HepG2 (cell line): ENCODE data around the gene EID1. TPM values are rescaled to one million over a fixed set of nuclear protein-coding genes. Genes with fewer than 3 reads are reported as not detected.
A peak's percentile ranks its signal among the peaks of the same experiment; 100 is the strongest.

Experiments
- ATAC-seq: fragments of 200-7000 bp; cut with Tn5 transposase; 3 replicates; pipeline ENCODE4 v1.9.1; 2020; ENCODE audit warnings: mild to moderate bottlenecking, moderate library complexity
- BruUV-seq: library from RNA; stranded (reverse); fragments of 400-500 nt; replicated peaks from 2 replicates; lab custom pipeline; 2021; lab: Mats Ljungman, UMichigan
- CTCF ChIA-PET: fragments of 300-600 bp; formaldehyde crosslinking; extraction: SDS; loops from one replicate; lab custom pipeline; 2021; ENCODE audit warnings: low total read pairs, inconsistent platforms, low intra/inter-chr PET ratio; lab: Yijun Ruan, JAX
- POLR2A ChIA-PET: fragments of 350-600 bp; sonication (Branson Sonifier 250); formaldehyde crosslinking; loops from one replicate; lab custom pipeline; 2020; ENCODE audit warnings: antibody characterized with exemption, inconsistent platforms; lab: Yijun Ruan, JAX
- DNase-seq: peaks from one replicate; pipeline ENCODE4 v3.0.0-alpha.2; 2015; ENCODE audit warnings: low spot score
- FAIRE-seq: peaks from 3 replicates; lab custom pipeline; 2011; peaks lifted over from hg19 to GRCh38; lab: Jason Lieb, UNC
- H2AFZ ChIP-seq: one replicate; pipeline ENCODE4 v1.6.1; 2011; ENCODE audit warnings: low read length, inconsistent platforms
- H3K27ac ChIP-seq: fragments of 300-600 bp; 3 replicates; pipeline ENCODE4 v1.8.0; 2011; ENCODE audit warnings: mixed run types, mild to moderate bottlenecking, mixed read lengths, low read length, inconsistent platforms; ENCODE audit not compliant: insufficient read depth; ENCODE audit errors: extremely low read length
- H3K27me3 ChIP-seq, 2 experiments: fragments of 200-600 bp in 1 of 2; 2 replicates in 1 of 2; 3 replicates in 1 of 2; pipeline versions ENCODE4 v1.6.0 to v1.8.0; 2011; ENCODE audit warnings: low read length in 2 of 2, mild to moderate bottlenecking in 2 of 2, moderate library complexity in 2 of 2, inconsistent platforms in 1 of 2; ENCODE audit not compliant: insufficient read depth in 2 of 2, control insufficient read depth in 1 of 2
- H3K36me3 ChIP-seq, 2 experiments: fragments of 200-600 bp in 1 of 2; replicated peaks in 1 of 2; 2 replicates in 1 of 2; 3 replicates in 1 of 2; pipeline versions ENCODE4 v1.5.1 to v1.8.0; 2011; ENCODE audit warnings: low read length in 2 of 2, inconsistent platforms in 1 of 2; ENCODE audit not compliant: insufficient read depth in 2 of 2, control insufficient read depth in 1 of 2
- H3K4me1 ChIP-seq: 2 replicates; pipeline ENCODE4 v1.5.1; 2012; ENCODE audit warnings: low read length, inconsistent platforms; ENCODE audit not compliant: insufficient read depth
- H3K4me2 ChIP-seq: 2 replicates; pipeline ENCODE4 v1.6.0; 2011; ENCODE audit warnings: low read depth, low read length, inconsistent platforms
- H3K4me3 ChIP-seq, 3 experiments: fragments of 200-600 bp in 1 of 3; sonication (generic), shearing (Covaris generic) in 1 of 3; replicated peaks in 1 of 3; 2 replicates each; pipeline ENCODE4 v1.5.1; 2011 to 2016; ENCODE audit warnings: low read length in 3 of 3, inconsistent platforms in 2 of 3, low read depth in 2 of 3, mild to moderate bottlenecking in 2 of 3, control low read depth in 1 of 3, mixed read lengths in 1 of 3; ENCODE audit not compliant: insufficient read depth in 1 of 3
- H3K79me2 ChIP-seq: one replicate; pipeline ENCODE4 v1.6.1; 2011; ENCODE audit warnings: low read length, inconsistent platforms; ENCODE audit not compliant: insufficient read depth
- H3K9ac ChIP-seq: 2 replicates; pipeline ENCODE4 v1.6.0; 2011; ENCODE audit warnings: mild to moderate bottlenecking, low read depth, low read length, inconsistent platforms; ENCODE audit not compliant: insufficient read depth
- H3K9me3 ChIP-seq: 2 replicates; pipeline ENCODE4 v1.5.1; 2012; ENCODE audit warnings: mild to moderate bottlenecking, low read length
- H4K20me1 ChIP-seq: 2 replicates; pipeline ENCODE4 v1.6.0; 2011; ENCODE audit warnings: inconsistent platforms, mild to moderate bottlenecking, low read length, moderate library complexity; ENCODE audit not compliant: insufficient read depth
- ATF5 ChIP-seq: sonication (generic); formaldehyde crosslinking; IDR thresholded peaks from 2 replicates; pipeline ENCODE4 v1.4.0; 2020; ENCODE audit warnings: mild to moderate bottlenecking, low read depth, missing genetic modification reagents
- BCL3 ChIP-seq: sonication (generic); formaldehyde crosslinking; IDR thresholded peaks from 2 replicates; pipeline ENCODE4 v1.5.1; 2020; ENCODE audit warnings: mild to moderate bottlenecking, missing genetic modification reagents, moderate library complexity
- KLF12 ChIP-seq: sonication (generic); formaldehyde crosslinking; IDR thresholded peaks from 2 replicates; pipeline ENCODE4 v1.4.0; 2020; ENCODE audit warnings: missing genetic modification reagents, borderline replicate concordance
- SIN3B ChIP-seq: fragments of 150-350 bp; IDR thresholded peaks from 2 replicates; pipeline ENCODE4 v1.6.1; 2014; ENCODE audit warnings: low read length
- ZMAT5 ChIP-seq: sonication (generic); formaldehyde crosslinking; IDR thresholded peaks from 2 replicates; pipeline ENCODE4 v1.5.0; 2020; ENCODE audit warnings: mild to moderate bottlenecking, low read depth, missing genetic modification reagents, borderline replicate concordance
- ZNF12 ChIP-seq: sonication (generic); formaldehyde crosslinking; IDR thresholded peaks from 2 replicates; pipeline ENCODE4 v1.5.0; 2020; ENCODE audit warnings: missing genetic modification reagents
- ZNF567 ChIP-seq: sonication (generic); formaldehyde crosslinking; IDR thresholded peaks from 2 replicates; pipeline ENCODE4 v1.8.1; 2023; ENCODE audit warnings: mild to moderate bottlenecking, missing genetic modification reagents, borderline replicate concordance
- ZNF580 ChIP-seq: IDR thresholded peaks from 2 replicates; pipeline ENCODE4 v1.6.1; 2016; ENCODE audit warnings: low read depth, borderline replicate concordance
- WGBS: methylation state at CpG from one replicate; pipeline ENCODE4 v1.1.6; 2017; ENCODE audit warnings: low lambda C conversion rate; 5-methylcytosine and 5-hydroxymethylcytosine counted together
- in situ Hi-C: cut with HindIII; loops from 2 replicates; pipeline ENCODE4 v1.10.0; 2017; ENCODE audit warnings: low pct_unique_long_range_greater_than_20kb; ENCODE audit not compliant: extremely low pct_ligation_motif_present
- intact Hi-C: fragments of 100-400 bp; cut with micrococcal nuclease; formaldehyde crosslinking; loops from one replicate; pipeline ENCODE4 v1.10.0; 2022; ENCODE audit not compliant: unreplicated experiment
- polyA plus RNA-seq, 8 experiments: library from polyadenylated mRNA; depleted of rRNA in 3 of 8; stranded (reverse) in 7 of 8; unstranded in 1 of 8; fragments of >200 nt; fragmentation: Illumina TruSeq in 4 of 8; extraction: Trizol in 4 of 8; gene quantifications; 2 replicates each; pipeline versions ENCODE4 v1.2.1 to v1.2.3, GENCODE V29; 2011 to 2016; ENCODE audit warnings: low read depth in 4 of 8, missing spikeins in 1 of 8, mixed read lengths in 1 of 8; ENCODE audit not compliant: insufficient read depth in 1 of 8
- total RNA-seq, 5 experiments: library from RNA; depleted of rRNA; stranded (reverse); fragments of >200 nt; fragmentation: Illumina TruSeq; extraction: Trizol; gene quantifications; 2 replicates each; pipeline ENCODE4 v1.2.3, GENCODE V29; 2016; ENCODE audit warnings: low read depth in 1 of 5

EID1 gene
- total and polyA plus RNA-seq, 2 of the 13 experiments (the other 11 are each of a cell fraction or from before 2014, with no cell fraction given), result 2.2 to 5.4 TPM

GRCh38 chr15:48916721-48917120, 38.8 kb downstream of the EID1 start:
- no peaks in the 10 kb centered on the region for H3K79me2 ChIP-seq
- FAIRE-seq (no peak), DNase-seq (no peak), ATAC-seq (no peak)
- H3K4me2 ChIP-seq, result no peak overlapping the region
- 14% methylated on average over 3 of the region's 3 CpGs for WGBS
- CTCF ChIA-PET, result no interaction called here
- H3K4me1 ChIP-seq, result no peaks in the 10 kb centered on the region
- H3K9me3 ChIP-seq, result no peaks in the 10 kb centered on the region
- in situ Hi-C loops (no loop called here), intact Hi-C loops (no loop called here)
- H3K9ac ChIP-seq, result no peak overlapping the region
- H3K4me3 ChIP-seq, result no peak overlapping the region
- no peaks in the 10 kb centered on the region for H3K36me3 ChIP-seq
- no peak for TF ChIP-seq SIN3B
- no peaks in the 10 kb centered on the region for H4K20me1 ChIP-seq
- H3K27ac ChIP-seq, result no peak overlapping the region
- no peak overlapping the region for H2AFZ ChIP-seq
- no TSS peak for BruUV-seq
- H3K27me3 ChIP-seq, result no peaks in the 10 kb centered on the region
- POLR2A ChIA-PET, result no interaction called here

- Histone ChIP-seq H4K20me1 (no peaks in the 10 kb centered on the region), H3K9ac (no peak overlapping the region), H3K4me1 (no peaks in the 10 kb centered on the region), H3K27ac (no peak overlapping the region), H3K9me3 (no peaks in the 10 kb centered on the region), H3K4me2 (no peak overlapping the region), H2AFZ (no peak overlapping the region), H3K79me2 (no peaks in the 10 kb centered on the region), H3K27me3 (no peaks in the 10 kb centered on the region; a peak in 1 of 5 replicates), H3K4me3 (no peak overlapping the region), H3K36me3 (no peaks in the 10 kb centered on the region)
- WGBS, result 26% methylated on average over 2 of the region's 2 CpGs
- ChIA-PET CTCF (no interaction called here), POLR2A (no interaction called here)
- FAIRE-seq (no peak), ATAC-seq (no peak), DNase-seq (no peak)
- BruUV-seq, result no TSS peak
- intact Hi-C loops, result no loop called here
- TF ChIP-seq ATF5 (no peak), ZMAT5 (no peak), ZNF567 (CRISPR knock-in tag) (no peak), ZNF12 (CRISPR knock-in tag) (0 out of 2 replicates have a peak, but pooled peaks have one; percentile 29), KLF12 (CRISPR knock-in tag) (no peak), BCL3 (CRISPR knock-in tag) (no peak), ZNF580 (CRISPR knock-in tag) (no peak)
- in situ Hi-C loops, result no loop called here
Observed at GRCh38 chr15:48922046-48922445, 44.1 kb downstream of the EID1 start.
